ENCODE measurements around the gene CTDSPL.

DNA sequence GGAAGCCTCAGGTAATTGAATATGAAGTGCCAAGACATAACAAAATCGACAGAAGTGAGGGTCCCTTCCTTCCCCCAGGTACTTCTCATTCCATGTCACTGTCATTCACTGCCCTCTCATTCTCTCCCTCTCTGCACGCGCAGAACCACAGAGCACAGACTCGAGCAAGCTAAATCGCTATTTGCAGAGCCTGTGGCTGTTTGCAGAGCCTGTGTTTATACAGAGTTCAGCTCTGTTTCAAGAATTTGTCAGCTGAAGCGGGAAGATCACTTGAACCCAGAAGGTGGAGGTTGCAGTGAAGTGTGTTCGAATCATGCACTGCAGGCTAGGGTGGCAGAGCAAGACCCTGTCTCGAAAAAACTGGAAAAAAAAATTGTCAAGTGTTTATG is 131.4 kb downstream of the CTDSPL start:
- TF ChIP-seq EZH2 (IDR thresholded peaks at IDR 0.05) (no peak), POLR2AphosphoS5 (IDR thresholded peaks at IDR 0.05; ENCODE audit: borderline replicate concordance, low read depth, low read length) (no peak)
